ENCODE data around the gene TFAP2E.

Gene TFAP2E

GRCh38 chr1:35557611-35558373 is 15.3 kb upstream of the TFAP2E start, which contains the start of gene NCDN:
TSS of gene NCDN (plus strand) at chr1:35557799. CDS start at chr1:35558191, 392 bp downstream.
- peak; percentile 95 for DNase-seq

GRCh38 chr1:35558374-35559316 is 14.5 kb upstream of the TFAP2E start:
- DNase-seq: no peak

GRCh38 chr1:35559317-35559944 is 13.7 kb upstream of the TFAP2E start:
- no peak for DNase-seq

GRCh38 chr1:35560256-35561225 is 12.6 kb upstream of the TFAP2E start:
- no peak for DNase-seq

GRCh38 chr1:35561297-35561971 is 11.7 kb upstream of the TFAP2E start:
- no peak for DNase-seq

- no peak for DNase-seq
Measured at GRCh38 chr1:35561972-35562680, 11.0 kb upstream of the TFAP2E start.

GRCh38 chr1:35563166-35563565 is 9.9 kb upstream of the TFAP2E start:
- no peak for DNase-seq

GRCh38 chr1:35564037-35564883 is 8.9 kb upstream of the TFAP2E start:
- peak; percentile 79 for DNase-seq

- no peak for DNase-seq
Measured at GRCh38 chr1:35564884-35565741, 8.0 kb upstream of the TFAP2E start.

- DNase-seq: no peak
Measured at GRCh38 chr1:35565742-35566133, 7.4 kb upstream of the TFAP2E start.

- DNase-seq: no peak
Measured at GRCh38 chr1:35567947-35568558, 5.1 kb upstream of the TFAP2E start.

- peak; percentile 63 for DNase-seq
Measured at GRCh38 chr1:35568975-35569395, 4.1 kb upstream of the TFAP2E start.

GRCh38 chr1:35569936-35570335 is 3.2 kb upstream of the TFAP2E start:
- no peak for DNase-seq

GRCh38 chr1:35570589-35571137 is 2.5 kb upstream of the TFAP2E start:
- no peak for DNase-seq

GRCh38 chr1:35571263-35571662 is 1.9 kb upstream of the TFAP2E start:
- DNase-seq: no peak

- no peak for DNase-seq
Measured at GRCh38 chr1:35572296-35572695, 818 bp upstream of the TFAP2E start.

- DNase-seq: no peak
Measured at GRCh38 chr1:35574125-35574654, 1.1 kb downstream of the TFAP2E start.

Measured in activated CD8-positive, alpha-beta memory T cell treated with anti-CD3 and anti-CD28 coated beads, Interleukin-2, amount 50 U/mL, for 4 hours (primary cell).